ENCODE data around the gene PAIP2B.

DNA sequence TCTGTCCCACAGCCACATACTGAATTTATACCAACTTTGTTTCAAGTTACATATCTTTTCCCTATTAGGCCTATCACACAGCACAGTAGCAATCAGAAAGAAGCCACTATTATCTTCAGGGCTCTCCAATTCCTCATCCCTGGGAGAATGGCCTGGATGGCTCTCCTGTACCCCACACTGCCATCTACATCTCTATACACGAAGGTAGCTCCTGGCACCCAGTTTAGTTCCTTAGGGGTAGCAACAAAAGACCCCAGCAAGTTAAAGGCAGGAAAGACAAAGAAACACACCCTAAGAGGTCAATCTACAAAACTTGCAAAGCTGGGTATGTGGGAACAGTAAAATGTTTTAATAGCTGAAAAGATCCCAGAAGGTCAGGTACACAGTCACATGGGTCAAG lies 39.9 kb downstream of the PAIP2B start:
- TF ChIP-seq, protein P1, sequence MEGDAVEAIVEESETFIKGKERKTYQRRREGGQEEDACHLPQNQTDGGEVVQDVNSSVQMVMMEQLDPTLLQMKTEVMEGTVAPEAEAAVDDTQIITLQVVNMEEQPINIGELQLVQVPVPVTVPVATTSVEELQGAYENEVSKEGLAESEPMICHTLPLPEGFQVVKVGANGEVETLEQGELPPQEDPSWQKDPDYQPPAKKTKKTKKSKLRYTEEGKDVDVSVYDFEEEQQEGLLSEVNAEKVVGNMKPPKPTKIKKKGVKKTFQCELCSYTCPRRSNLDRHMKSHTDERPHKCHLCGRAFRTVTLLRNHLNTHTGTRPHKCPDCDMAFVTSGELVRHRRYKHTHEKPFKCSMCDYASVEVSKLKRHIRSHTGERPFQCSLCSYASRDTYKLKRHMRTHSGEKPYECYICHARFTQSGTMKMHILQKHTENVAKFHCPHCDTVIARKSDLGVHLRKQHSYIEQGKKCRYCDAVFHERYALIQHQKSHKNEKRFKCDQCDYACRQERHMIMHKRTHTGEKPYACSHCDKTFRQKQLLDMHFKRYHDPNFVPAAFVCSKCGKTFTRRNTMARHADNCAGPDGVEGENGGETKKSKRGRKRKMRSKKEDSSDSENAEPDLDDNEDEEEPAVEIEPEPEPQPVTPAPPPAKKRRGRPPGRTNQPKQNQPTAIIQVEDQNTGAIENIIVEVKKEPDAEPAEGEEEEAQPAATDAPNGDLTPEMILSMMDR (conservative IDR thresholded peaks at IDR 0.05; ENCODE audit: low read length): no peak
- no peak for TF ChIP-seq EZH2phosphoT487 (IDR thresholded peaks at IDR 0.05; ENCODE audit: borderline replicate concordance, low read depth, low read length)
